HCT116 (cell line): Measurements from ENCODE around the gene HIF1A. TPM values are rescaled to one million over a fixed set of nuclear protein-coding genes. Genes with fewer than 3 reads are reported as not detected.

Experiments
- ATAC-seq: fragments of 200-7000 bp; cut with Tn5 transposase; 2 replicates; pipeline ENCODE4 v1.9.1; 2020; ENCODE audit warnings: mild to moderate bottlenecking, moderate library complexity
- BruUV-seq: library from RNA; stranded (reverse); fragments of 400-500 nt; replicated peaks from 2 replicates; lab custom pipeline; 2021; lab: Mats Ljungman, UMichigan
- CTCF ChIA-PET: fragments of 300-600 bp; sonication (Branson Sonifier 250); formaldehyde crosslinking; loops from one replicate; lab custom pipeline; 2021; ENCODE audit warnings: antibody characterized with exemption; lab: Charles Lee
- POLR2A ChIA-PET: fragments of 300-600, 350-600 bp; sonication (Branson Sonifier 250); formaldehyde crosslinking; loops from one replicate; lab custom pipeline; 2021; ENCODE audit warnings: antibody characterized with exemption; lab: Charles Lee
- RAD21 ChIA-PET, 2 experiments: fragments of 300-600 bp; sonication (Branson Sonifier 250); formaldehyde crosslinking; loops; one replicate each; lab custom pipeline; 2023; ENCODE audit warnings: low total read pairs in 2 of 2; ENCODE audit not compliant: uncharacterized antibody in 2 of 2, unreplicated experiment in 2 of 2, low non-redundant PET in 1 of 2; lab: Charles Lee
- DNase-seq: peaks from one replicate; pipeline ENCODE4 v3.0.0-alpha.2; 2010; ENCODE audit warnings: low read depth, low spot score
- H2AFZ ChIP-seq: fragments of 200-600 bp; shearing (Covaris generic), sonication (generic); 2 replicates; pipeline ENCODE4 v1.6.1; 2017; ENCODE audit warnings: low read depth, mixed run types, mixed read lengths, antibody characterized with exemption, low read length; ENCODE audit not compliant: poor library complexity, severe bottlenecking
- H3K27ac ChIP-seq: 2 replicates; pipeline ENCODE4 v1.5.1; 2012; ENCODE audit warnings: low read depth, low read length
- H3K27me3 ChIP-seq: fragments of 200-600 bp; sonication (generic); 2 replicates; pipeline ENCODE4 v1.6.1; 2016; ENCODE audit warnings: mixed run types, low read length, mixed read lengths; ENCODE audit not compliant: insufficient read depth
- H3K36me3 ChIP-seq, 2 experiments: fragments of 200-500 bp in 1 of 2; fragments of 200-600 bp in 1 of 2; sonication (Bioruptor generic) in 1 of 2; sonication (generic) in 1 of 2; 2 replicates each; pipeline versions ENCODE4 v1.5.1 to v1.6.1; 2014 to 2016; ENCODE audit warnings: low read length in 2 of 2, inconsistent platforms in 1 of 2, mixed read lengths in 1 of 2, mixed run types in 1 of 2; ENCODE audit not compliant: insufficient read depth in 2 of 2, control insufficient read depth in 1 of 2
- H3K4me1 ChIP-seq, 2 experiments: fragments of 200-600 bp in 1 of 2; sonication (generic) in 1 of 2; 2 replicates each; pipeline versions ENCODE4 v1.5.1 to v1.6.1; 2012 to 2017; ENCODE audit warnings: low read length in 2 of 2, inconsistent platforms in 1 of 2, mild to moderate bottlenecking in 1 of 2, mixed read lengths in 1 of 2, mixed run types in 1 of 2, moderate library complexity in 1 of 2; ENCODE audit not compliant: insufficient read depth in 2 of 2, control insufficient read depth in 1 of 2
- H3K4me2 ChIP-seq: fragments of 200-600 bp; sonication (generic); 2 replicates; pipeline ENCODE4 v1.6.1; 2017; ENCODE audit warnings: mixed run types, low read length, mixed read lengths
- H3K4me3 ChIP-seq, 2 experiments: fragments of 200-600 bp in 1 of 2; sonication (generic) in 1 of 2; replicated peaks in 1 of 2; 2 replicates each; pipeline ENCODE4 v1.5.1; 2011 to 2016; ENCODE audit warnings: low read length in 2 of 2, control low read depth in 1 of 2, low read depth in 1 of 2, mild to moderate bottlenecking in 1 of 2, mixed read lengths in 1 of 2, mixed run types in 1 of 2
- H3K79me2 ChIP-seq: fragments of 200-600 bp; sonication (generic); 2 replicates; pipeline ENCODE4 v1.6.1; 2017; ENCODE audit warnings: mild to moderate bottlenecking, mixed run types, low read length, moderate library complexity, mixed read lengths; ENCODE audit not compliant: insufficient read depth
- H3K9ac ChIP-seq: fragments of 200-600 bp; sonication (generic); 2 replicates; pipeline ENCODE4 v1.6.1; 2016; ENCODE audit warnings: low read length, mixed read lengths
- H3K9me2 ChIP-seq: fragments of 200-600 bp; sonication (generic), shearing (Covaris generic); 2 replicates; pipeline ENCODE4 v1.6.1; 2017; ENCODE audit warnings: mixed run types, mild to moderate bottlenecking, moderate library complexity; ENCODE audit not compliant: insufficient read depth
- H3K9me3 ChIP-seq, 2 experiments: fragments of 200-500 bp in 1 of 2; fragments of 200-600 bp in 1 of 2; sonication (Bioruptor generic) in 1 of 2; sonication (generic) in 1 of 2; 2 replicates each; pipeline ENCODE4 v1.6.1; 2014 to 2017; ENCODE audit warnings: low read length in 2 of 2, mixed read lengths in 2 of 2, inconsistent platforms in 1 of 2, low read depth in 1 of 2, mild to moderate bottlenecking in 1 of 2, mixed run types in 1 of 2, moderate library complexity in 1 of 2; ENCODE audit not compliant: control insufficient read depth in 1 of 2, insufficient read depth in 1 of 2
- H4K20me1 ChIP-seq: fragments of 200-600 bp; sonication (generic), shearing (Covaris generic); 2 replicates; pipeline ENCODE4 v1.6.1; 2017; ENCODE audit warnings: mixed run types, mild to moderate bottlenecking, moderate library complexity; ENCODE audit not compliant: insufficient read depth
- CEBPB ChIP-seq: IDR thresholded peaks from 2 replicates; pipeline ENCODE4 v1.6.1; 2012; ENCODE audit warnings: low read depth
- CTCF ChIP-seq, 3 experiments: fragments of 200-600 bp in 1 of 3; sonication (generic) in 1 of 3; IDR thresholded peaks in 2 of 3; conservative IDR thresholded peaks in 1 of 3; 2 replicates each; pipeline ENCODE4 v1.5.1; 2012 to 2017; ENCODE audit warnings: low read depth in 2 of 3, low read length in 2 of 3, antibody characterized with exemption in 1 of 3, borderline replicate concordance in 1 of 3, control low read depth in 1 of 3, mild to moderate bottlenecking in 1 of 3, mixed read lengths in 1 of 3, mixed run types in 1 of 3, moderate library complexity in 1 of 3; ENCODE audit not compliant: insufficient read depth in 1 of 3
- EZH2phosphoT487 ChIP-seq: fragments of 200-600 bp; IDR thresholded peaks from 2 replicates; pipeline ENCODE4 v1.6.1; 2018; ENCODE audit warnings: antibody characterized with exemption, borderline replicate concordance
- FOSL1 ChIP-seq: IDR thresholded peaks from 2 replicates; pipeline ENCODE4 v1.6.1; 2012; ENCODE audit warnings: low read depth
- JUND ChIP-seq: IDR thresholded peaks from 2 replicates; pipeline ENCODE4 v1.6.1; 2012
- MAX ChIP-seq: IDR thresholded peaks from 2 replicates; pipeline ENCODE4 v1.6.1; 2012
- POLR2A ChIP-seq: IDR thresholded peaks from 2 replicates; pipeline ENCODE4 v1.7.0; 2011; ENCODE audit warnings: borderline replicate concordance; ENCODE audit not compliant: insufficient read depth, insufficient read length; ENCODE audit errors: extremely low read depth
- POLR2AphosphoS5 ChIP-seq: IDR thresholded peaks from 2 replicates; pipeline ENCODE4 v1.6.1; 2011; ENCODE audit warnings: mild to moderate bottlenecking, low read depth, low read length, moderate library complexity
- RAD21 ChIP-seq: IDR thresholded peaks from 2 replicates; pipeline ENCODE4 v1.6.1; 2012; ENCODE audit warnings: low read depth, mild to moderate bottlenecking
- REST ChIP-seq: IDR thresholded peaks from 2 replicates; pipeline ENCODE4 v1.6.1; 2012; ENCODE audit warnings: low read depth
- SIN3A ChIP-seq: IDR thresholded peaks from 2 replicates; pipeline ENCODE4 v1.6.1; 2012; ENCODE audit warnings: low read depth
- SP1 ChIP-seq: IDR thresholded peaks from 2 replicates; pipeline ENCODE4 v1.6.1; 2012; ENCODE audit warnings: low read depth
- SRF ChIP-seq: IDR thresholded peaks from 2 replicates; pipeline ENCODE4 v1.6.1; 2012; ENCODE audit warnings: low read depth
- TCF7L2 ChIP-seq: IDR thresholded peaks from 2 replicates; pipeline ENCODE4 v1.7.0; 2011; ENCODE audit warnings: borderline replicate concordance, inconsistent platforms; ENCODE audit not compliant: insufficient read depth, insufficient read length; ENCODE audit errors: extremely low read depth
- YY1 ChIP-seq: IDR thresholded peaks from 2 replicates; pipeline ENCODE4 v1.6.1; 2011; ENCODE audit warnings: low read length, low read depth, moderate library complexity, mild to moderate bottlenecking; ENCODE audit not compliant: insufficient replicate concordance; ENCODE audit errors: extremely low read depth
- ZBTB33 ChIP-seq: IDR thresholded peaks from 2 replicates; pipeline ENCODE4 v1.6.1; 2011; ENCODE audit warnings: mild to moderate bottlenecking, low read length, moderate library complexity; ENCODE audit not compliant: insufficient replicate concordance; ENCODE audit errors: extremely low read depth
- ZFX ChIP-seq: fragments of 450-650 bp; IDR thresholded peaks from 2 replicates; pipeline ENCODE4 v1.6.1; 2017
- ZNF274 ChIP-seq: fragments of 200-500 bp; sonication (Bioruptor generic); IDR thresholded peaks from 2 replicates; pipeline ENCODE4 v1.6.1; 2014; ENCODE audit warnings: mild to moderate bottlenecking, low read depth, low read length, inconsistent platforms
- intact Hi-C: fragments of 100-400 bp; cut with micrococcal nuclease; formaldehyde crosslinking; loops from 2 replicates; pipeline ENCODE4 v1.10.0; 2022
- total RNA-seq: library from RNA; stranded (reverse); gene quantifications from one replicate; pipeline ENCODE4 v1.2.1, GENCODE V29; 2021; ENCODE audit not compliant: unreplicated experiment

Gene HIF1A
- total RNA-seq, 1 experiment from 2014 or later: 113 TPM

- no peak overlapping the region for H3K27ac ChIP-seq
- ATAC-seq (no peak), DNase-seq (no peak)
- H3K9ac ChIP-seq: no peak overlapping the region
- no peak overlapping the region for H2AFZ ChIP-seq
- RAD21 ChIA-PET: no interaction called here
- no peaks in the 10 kb centered on the region for H3K9me3 ChIP-seq
- intact Hi-C loops: no loop called here
- H3K36me3 ChIP-seq: no peaks in the 10 kb centered on the region
- H3K27me3 ChIP-seq: no peaks in the 10 kb centered on the region
- no TSS peak for BruUV-seq
- H3K79me2 ChIP-seq: no peaks in the 10 kb centered on the region
- H3K9me2 ChIP-seq: no peaks in the 10 kb centered on the region
- no peak overlapping the region for H3K4me2 ChIP-seq
- no peak overlapping the region for H3K4me3 ChIP-seq
- CTCF ChIA-PET: no interaction called here
- H4K20me1 ChIP-seq: no peaks in the 10 kb centered on the region
- no peaks in the 10 kb centered on the region for H3K4me1 ChIP-seq
- POLR2A ChIA-PET: no interaction called here
- TF ChIP-seq EZH2phosphoT487: no peak
- no peak for TF ChIP-seq ZFX
- no peak for TF ChIP-seq YY1
- TF ChIP-seq SP1: no peak
- TF ChIP-seq CTCF (IDR thresholded peaks at IDR 0.05 in 2 of 3, conservative IDR thresholded peaks at IDR 0.05 in 1 of 3; ENCODE audit: borderline replicate concordance in 1 of 3, insufficient read depth in 1 of 3, low read depth in 2 of 3, low read length in 2 of 3): no peak
- TF ChIP-seq FOSL1: no peak
- TF ChIP-seq MAX: no peak
- no peak for TF ChIP-seq REST
- no peak for TF ChIP-seq RAD21
- TF ChIP-seq POLR2A: no peak
- no peak for TF ChIP-seq TCF7L2
- TF ChIP-seq SIN3A: no peak
- TF ChIP-seq CEBPB: no peak
- no peak for TF ChIP-seq POLR2AphosphoS5
- TF ChIP-seq SRF: no peak
- no peak for TF ChIP-seq ZNF274
- TF ChIP-seq ZBTB33: no peak
- no peak for TF ChIP-seq JUND
Measured at GRCh38 chr14:61677479-61677878, 17.8 kb upstream of the HIF1A start.
